Stimulated activated CD8-positive, alpha-beta memory T cell treated with anti-CD3 and anti-CD28 coated beads, Interleukin-12 subunit alpha, Interleukin-12 subunit beta, amount 100 ng/mL, for 24 hours (primary cell): ENCODE data around the gene STIMATE.

Experiments used
- DNase-seq: peaks from one replicate; pipeline ENCODE4 v3.0.0-alpha.2; 2020; ENCODE audit errors: extremely low read depth

STIMATE gene

GRCh38 chr3:52866427-52866826 lies 30.9 kb downstream of the STIMATE start:
- no peak for DNase-seq

DNA sequence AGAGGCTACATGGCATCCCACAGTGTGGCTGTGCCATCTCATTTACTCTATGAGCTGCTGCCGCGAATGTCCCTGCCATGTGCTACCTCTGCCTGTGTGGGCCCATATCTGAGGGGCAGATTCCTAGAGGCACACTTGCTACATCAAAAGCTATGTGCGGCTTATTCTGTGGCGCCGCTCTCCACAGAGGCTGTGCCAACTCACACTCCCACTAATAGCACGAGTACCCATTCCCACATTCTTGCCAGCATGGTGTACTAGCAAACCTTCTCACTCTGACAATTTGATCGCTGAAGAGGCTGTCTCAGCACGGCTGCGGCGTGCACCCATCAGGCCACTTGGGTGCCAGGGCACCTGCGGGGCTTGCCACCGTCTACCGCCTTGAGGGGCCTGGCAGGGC lies 31.4 kb downstream of the STIMATE start:
- no peak for DNase-seq

- no peak for DNase-seq
These were observed 37.0 kb downstream of the STIMATE start for GRCh38 chr3:52860424-52860768.

GRCh38 chr3:52859686-52860423 lies 37.5 kb downstream of the STIMATE start:
- no peak for DNase-seq

GRCh38 chr3:52857864-52858263 lies 39.5 kb downstream of the STIMATE start:
- DNase-seq = no peak

DNA sequence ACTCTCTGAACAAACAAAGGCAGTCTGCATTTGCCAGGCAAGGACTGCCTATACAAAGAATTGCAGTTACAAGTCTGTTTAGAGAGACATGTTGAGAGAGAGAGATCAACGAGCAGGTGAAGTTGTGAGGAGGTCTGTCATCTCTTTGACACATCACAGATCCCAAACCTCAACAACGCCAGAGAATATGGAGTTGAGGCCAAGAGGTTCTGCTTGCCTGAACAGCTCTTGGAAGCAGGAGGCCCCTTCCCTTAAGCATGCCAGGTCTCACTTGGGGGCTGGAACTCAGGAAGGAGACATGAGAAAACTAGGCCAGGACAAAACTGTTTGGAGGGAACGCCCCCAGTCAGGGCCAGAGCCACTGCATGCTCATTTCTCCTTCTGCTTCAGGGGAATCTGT lies 40.2 kb downstream of the STIMATE start:
- no peak for DNase-seq

DNA sequence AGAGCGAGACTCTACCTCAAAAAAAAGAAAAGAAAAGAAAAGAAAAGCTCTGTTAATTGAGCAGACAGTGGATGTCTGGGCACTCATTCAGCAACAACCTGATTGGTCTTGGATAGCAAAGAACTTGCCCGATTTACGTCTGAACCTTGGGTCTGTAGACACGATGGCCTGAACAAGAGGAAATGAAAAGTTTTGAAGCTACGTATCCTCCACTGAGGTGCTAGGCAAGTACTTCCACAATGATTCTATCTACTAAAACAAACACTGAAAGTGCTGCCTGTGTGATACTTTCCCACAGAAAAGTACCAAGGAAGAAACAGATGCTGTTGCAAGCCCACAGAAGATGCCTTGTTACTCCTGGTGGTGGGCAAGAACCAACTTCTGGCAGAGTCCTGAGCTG lies 40.7 kb downstream of the STIMATE start:
- DNase-seq = no peak

DNA sequence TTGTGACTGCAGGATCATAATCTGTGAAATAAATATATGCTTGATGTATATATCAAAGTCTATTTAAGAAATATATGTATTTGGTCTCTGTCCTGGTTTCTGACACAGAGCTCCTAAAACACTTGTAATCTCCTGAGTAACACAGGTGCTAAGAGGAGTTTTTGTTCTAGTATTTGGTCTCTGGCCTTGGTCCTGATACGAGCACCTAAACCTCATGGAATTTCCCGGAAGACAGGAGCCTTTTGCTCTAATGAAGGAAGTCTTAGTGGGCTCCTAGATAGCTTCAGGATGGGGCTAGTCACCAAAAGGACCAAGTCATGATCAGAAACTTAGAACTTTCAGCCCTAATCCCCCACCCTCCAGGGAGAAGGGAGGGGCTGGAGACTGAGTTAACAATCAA lies 43.3 kb downstream of the STIMATE start:
- DNase-seq = no peak

DNA sequence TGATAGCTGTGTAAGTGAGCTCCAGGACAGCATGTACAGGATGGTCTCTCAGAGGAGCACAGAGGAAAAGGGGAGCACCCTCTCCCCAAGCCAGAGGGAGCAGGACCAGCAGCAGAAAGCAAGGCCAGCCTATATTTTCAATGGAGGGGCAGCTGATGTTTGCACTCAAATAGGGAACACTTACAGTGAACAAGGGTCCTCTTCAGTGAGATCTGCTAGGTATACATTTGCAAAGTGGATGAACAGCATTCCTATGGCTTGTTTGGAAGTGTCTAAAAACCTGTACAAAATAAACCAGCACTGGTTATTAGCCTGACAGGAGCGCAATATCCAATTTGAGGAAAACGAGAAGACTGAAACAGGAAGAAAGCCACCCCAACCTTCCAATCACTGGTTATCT lies 44.9 kb downstream of the STIMATE start:
- DNase-seq = no peak

DNA sequence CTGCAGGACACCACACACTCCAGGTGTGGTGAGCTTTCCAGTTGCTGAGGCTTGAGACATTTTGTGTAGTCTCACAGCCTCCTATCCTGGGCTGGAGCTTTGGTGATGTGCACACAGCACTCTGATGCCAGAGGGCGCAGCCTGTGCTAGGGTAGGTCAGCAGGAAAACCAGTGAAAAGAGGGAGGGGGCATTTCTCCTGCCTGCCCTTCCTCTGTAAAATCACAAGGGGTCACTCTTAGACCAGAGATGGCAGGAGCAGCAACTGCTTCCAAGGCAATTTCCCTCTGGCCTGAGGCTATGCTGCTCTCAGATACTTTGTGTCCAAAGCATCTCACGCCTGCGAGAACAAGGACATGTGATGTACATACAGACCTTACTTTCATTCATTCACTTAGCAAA lies 46.0 kb downstream of the STIMATE start:
- no peak for DNase-seq

- DNase-seq = no peak
These were observed 47.7 kb downstream of the STIMATE start for GRCh38 chr3:52849656-52850055.

- no peak for DNase-seq
These were observed 48.7 kb downstream of the STIMATE start for GRCh38 chr3:52848617-52849016.

DNA sequence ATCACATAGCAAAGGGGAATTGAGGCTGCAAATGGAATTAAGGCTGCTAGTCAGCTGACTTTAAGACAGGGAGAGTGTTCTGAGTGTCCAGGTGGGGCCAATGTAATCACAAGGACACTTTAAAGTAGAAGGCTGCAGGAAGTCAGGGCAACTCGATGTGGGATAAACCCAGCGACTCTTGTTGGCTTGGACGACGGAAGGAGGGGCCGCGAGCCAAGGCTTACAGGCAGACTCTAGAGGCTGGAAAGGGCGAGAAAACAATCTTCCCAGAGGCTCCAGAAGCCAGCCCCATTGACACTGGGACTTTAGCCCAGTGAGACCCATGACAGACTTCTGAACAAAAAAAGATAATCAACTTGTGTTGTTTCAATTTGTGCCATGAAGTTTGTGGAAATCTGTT lies 49.6 kb downstream of the STIMATE start:
- DNase-seq = no peak

DNA sequence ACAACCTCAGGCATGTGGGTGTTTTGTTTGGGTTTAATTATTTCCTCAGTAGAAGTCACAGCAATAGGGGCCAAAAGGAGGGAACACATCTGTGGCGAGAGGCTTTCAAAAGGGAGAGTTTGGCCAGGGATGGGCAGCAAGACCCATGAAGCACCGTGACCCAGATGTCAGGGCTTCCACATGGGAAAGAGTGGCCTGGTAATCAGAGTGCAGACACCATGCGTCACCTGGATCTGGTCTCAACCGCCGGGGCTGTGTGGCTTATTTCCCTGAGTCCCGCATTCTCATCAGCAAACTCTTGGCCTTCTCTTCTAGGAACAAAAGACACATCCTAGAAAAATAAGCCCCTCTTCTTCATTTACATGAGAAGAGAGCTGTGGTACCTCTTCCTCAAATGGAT lies 50.1 kb downstream of the STIMATE start:
- DNase-seq = no peak

DNA sequence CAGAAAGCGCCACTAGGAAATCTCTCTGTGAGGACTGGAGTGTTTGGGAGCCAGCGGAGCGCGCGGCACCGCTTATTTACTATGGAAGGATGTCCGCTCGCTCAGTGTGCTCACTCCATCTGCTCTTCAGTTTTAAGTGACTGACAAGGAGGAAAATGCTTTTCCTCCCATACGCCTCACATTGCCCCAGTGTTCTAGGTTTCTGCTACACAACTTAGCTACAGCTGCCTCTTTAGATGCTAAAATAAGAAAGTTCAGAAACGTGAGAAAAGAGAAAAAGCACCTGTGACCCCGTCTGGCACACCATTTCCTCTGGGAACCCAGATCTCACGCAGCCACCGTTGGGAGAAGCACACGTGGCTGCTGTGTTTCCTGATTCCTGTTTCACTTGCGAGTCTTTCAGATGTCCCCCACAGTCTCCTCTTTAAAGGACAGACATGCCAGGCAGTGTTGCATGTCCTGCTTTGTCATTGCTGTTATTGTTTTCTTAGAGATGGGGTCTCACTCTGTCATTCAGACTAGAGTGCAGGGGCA lies 50.8 kb downstream of the STIMATE start:
- DNase-seq = no peak

- DNase-seq = no peak
These were observed 51.5 kb downstream of the STIMATE start for GRCh38 chr3:52845691-52846431.

GRCh38 chr3:52845157-52845556 lies 52.2 kb downstream of the STIMATE start:
- no peak for DNase-seq

DNA sequence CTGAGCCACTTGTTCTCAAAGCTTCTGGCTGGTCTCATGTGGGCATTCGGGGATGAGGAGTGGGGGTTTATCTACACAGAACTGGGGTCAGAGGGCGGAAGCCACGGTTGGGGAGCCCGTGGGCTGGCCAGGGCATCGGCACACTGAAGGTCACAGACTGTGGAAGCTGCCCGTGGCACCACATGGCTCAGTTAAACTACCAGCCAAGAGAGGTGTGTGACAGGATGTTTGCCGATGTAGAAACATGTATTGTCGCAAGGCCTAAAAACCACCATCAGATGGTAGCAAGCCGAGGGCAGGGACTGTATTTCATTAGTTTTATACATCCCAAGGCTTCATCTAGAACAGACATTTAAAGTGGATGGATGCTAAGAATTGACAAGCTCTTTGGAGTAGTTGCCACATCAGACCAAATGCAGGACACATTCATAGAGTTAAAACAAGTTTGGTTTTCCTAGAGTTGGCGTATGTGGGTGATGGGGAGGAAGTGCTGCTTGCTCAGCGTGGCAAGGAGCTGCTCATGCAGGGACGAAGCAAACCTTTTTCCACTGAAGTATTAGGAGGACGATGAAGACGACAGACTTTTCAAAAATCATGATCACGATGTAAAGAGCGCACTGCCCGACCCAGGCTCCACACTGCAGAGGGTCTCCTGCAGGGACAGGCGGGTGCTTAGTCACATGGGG lies 52.9 kb downstream of the STIMATE start:
- DNase-seq = no peak

DNA sequence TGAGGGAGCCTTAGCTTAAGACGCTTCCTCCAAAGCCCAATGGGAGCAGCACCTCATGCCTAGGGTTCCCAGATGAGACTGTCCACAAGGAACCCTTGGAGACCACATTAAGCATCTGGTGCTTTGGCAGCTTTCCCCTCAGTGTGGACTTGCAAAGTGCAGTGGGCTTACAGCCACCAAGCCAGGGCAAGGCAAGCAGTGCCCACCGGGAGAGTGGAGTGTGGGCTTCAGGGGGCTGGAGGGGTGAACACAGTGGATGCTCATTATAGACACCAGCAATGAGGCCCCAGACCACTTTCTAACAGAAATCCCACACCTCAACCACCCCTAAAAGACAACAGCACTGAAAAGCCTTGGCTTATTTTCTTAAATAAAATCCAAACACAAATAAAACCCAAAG lies 53.5 kb downstream of the STIMATE start:
- no peak for DNase-seq

DNA sequence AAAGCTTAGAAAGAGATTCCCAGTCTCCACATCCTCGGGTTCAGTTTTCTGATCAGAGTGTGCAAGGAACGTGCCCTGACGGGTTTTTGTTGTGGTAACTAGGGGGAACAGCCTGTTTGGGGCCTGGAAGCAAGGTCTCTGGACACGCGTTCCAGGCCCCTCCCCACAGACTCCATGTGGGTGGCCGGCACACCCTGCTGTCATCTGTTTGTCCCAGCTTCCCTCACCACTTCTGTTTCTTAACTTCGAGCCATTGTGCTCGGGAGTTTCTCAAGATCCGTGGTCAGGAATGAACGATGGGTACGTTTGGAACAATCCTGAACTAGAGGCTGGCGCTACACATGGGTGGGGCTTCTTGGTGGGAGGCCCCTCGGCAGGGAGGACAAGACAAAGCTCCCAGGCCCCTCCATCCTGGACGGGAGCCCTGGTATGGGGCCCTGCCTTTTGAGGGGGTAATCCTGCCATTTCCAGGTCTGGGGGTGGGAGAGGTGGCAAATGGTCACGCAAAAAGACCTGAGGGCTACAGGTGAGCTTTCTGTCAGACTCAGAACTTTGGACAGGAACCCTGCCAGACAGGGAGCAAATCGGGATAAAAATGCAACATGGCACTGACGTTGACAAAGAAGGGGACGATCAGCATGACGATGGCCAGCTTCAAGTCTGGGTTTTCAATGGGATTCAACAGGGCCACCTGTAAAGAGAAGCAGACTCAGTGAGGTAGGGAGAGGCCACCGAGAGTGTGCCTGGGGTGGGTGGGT lies 54.1 kb downstream of the STIMATE start:
- no peak for DNase-seq

- no peak for DNase-seq
These were observed 54.9 kb downstream of the STIMATE start for GRCh38 chr3:52842424-52842823.

- DNase-seq = no peak
These were observed 55.4 kb downstream of the STIMATE start for GRCh38 chr3:52841981-52842340.
